ENCODE data around the gene DHODH.

- TF ChIP-seq POLR2AphosphoS5 (IDR thresholded peaks at IDR 0.05) (no peak), CTCF (IDR thresholded peaks at IDR 0.05 in 8 of 11, conservative IDR thresholded peaks at IDR 0.05 in 3 of 11) (no peak)
Measured at GRCh38 chr16:72013389-72013788, 4.8 kb downstream of the DHODH start.
